ENCODE measurements around the gene MORN1.
"Not testable (repeated sequence)": the region's sequence is repeated elsewhere in the genome, so short reads cannot be mapped to it uniquely, and the experiment has no call there.

Gene MORN1

DNA sequence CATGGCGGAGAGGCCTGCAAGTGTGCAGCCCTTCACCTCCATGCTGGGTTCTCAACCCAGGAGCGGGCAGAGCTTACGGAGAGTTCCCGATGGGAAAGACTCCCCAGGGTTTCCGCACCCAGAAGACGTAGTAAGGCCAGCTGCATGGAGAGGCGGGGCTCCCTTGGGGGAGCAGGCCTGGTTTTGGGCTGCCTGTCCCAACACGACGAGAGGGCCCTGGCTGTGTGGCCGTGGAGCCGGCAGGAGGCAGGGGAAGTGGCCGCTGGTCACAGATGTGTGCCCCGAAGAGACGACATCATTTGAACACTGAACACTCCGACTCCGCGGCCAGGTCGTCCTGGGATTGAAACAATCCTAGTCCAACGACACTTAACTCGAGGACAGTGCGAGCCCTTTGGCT, 57.0 kb downstream of the MORN1 start:
- no peak for DNase-seq (ENCODE audit: low read depth in 1 of 2, low spot score in 1 of 2)
- H3K27me3 ChIP-seq (ENCODE audit: insufficient read depth, poor library complexity, severe bottlenecking), result no peaks in the 10 kb centered on the region
- no peak overlapping the region for H3K27ac ChIP-seq (replicated peaks)
- no peak for TF ChIP-seq SPI1 (IDR thresholded peaks at IDR 0.05; ENCODE audit: borderline replicate concordance, low read depth)
- TF ChIP-seq, protein P1, sequence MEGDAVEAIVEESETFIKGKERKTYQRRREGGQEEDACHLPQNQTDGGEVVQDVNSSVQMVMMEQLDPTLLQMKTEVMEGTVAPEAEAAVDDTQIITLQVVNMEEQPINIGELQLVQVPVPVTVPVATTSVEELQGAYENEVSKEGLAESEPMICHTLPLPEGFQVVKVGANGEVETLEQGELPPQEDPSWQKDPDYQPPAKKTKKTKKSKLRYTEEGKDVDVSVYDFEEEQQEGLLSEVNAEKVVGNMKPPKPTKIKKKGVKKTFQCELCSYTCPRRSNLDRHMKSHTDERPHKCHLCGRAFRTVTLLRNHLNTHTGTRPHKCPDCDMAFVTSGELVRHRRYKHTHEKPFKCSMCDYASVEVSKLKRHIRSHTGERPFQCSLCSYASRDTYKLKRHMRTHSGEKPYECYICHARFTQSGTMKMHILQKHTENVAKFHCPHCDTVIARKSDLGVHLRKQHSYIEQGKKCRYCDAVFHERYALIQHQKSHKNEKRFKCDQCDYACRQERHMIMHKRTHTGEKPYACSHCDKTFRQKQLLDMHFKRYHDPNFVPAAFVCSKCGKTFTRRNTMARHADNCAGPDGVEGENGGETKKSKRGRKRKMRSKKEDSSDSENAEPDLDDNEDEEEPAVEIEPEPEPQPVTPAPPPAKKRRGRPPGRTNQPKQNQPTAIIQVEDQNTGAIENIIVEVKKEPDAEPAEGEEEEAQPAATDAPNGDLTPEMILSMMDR (IDR thresholded peaks at IDR 0.05; ENCODE audit: insufficient read depth, low read length), result no peak
- TF ChIP-seq GABPA (IDR thresholded peaks at IDR 0.05; ENCODE audit: low read depth), result no peak
- TF ChIP-seq, protein P2, sequence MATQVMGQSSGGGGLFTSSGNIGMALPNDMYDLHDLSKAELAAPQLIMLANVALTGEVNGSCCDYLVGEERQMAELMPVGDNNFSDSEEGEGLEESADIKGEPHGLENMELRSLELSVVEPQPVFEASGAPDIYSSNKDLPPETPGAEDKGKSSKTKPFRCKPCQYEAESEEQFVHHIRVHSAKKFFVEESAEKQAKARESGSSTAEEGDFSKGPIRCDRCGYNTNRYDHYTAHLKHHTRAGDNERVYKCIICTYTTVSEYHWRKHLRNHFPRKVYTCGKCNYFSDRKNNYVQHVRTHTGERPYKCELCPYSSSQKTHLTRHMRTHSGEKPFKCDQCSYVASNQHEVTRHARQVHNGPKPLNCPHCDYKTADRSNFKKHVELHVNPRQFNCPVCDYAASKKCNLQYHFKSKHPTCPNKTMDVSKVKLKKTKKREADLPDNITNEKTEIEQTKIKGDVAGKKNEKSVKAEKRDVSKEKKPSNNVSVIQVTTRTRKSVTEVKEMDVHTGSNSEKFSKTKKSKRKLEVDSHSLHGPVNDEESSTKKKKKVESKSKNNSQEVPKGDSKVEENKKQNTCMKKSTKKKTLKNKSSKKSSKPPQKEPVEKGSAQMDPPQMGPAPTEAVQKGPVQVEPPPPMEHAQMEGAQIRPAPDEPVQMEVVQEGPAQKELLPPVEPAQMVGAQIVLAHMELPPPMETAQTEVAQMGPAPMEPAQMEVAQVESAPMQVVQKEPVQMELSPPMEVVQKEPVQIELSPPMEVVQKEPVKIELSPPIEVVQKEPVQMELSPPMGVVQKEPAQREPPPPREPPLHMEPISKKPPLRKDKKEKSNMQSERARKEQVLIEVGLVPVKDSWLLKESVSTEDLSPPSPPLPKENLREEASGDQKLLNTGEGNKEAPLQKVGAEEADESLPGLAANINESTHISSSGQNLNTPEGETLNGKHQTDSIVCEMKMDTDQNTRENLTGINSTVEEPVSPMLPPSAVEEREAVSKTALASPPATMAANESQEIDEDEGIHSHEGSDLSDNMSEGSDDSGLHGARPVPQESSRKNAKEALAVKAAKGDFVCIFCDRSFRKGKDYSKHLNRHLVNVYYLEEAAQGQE (IDR thresholded peaks at IDR 0.05; ENCODE audit: insufficient replicate concordance, low read depth), result no peak
- TF ChIP-seq POLR2AphosphoS5 (IDR thresholded peaks at IDR 0.05; ENCODE audit: low read depth), result no peak
- no peak overlapping the region for H3K4me3 ChIP-seq (replicated peaks; ENCODE audit: insufficient read depth, low read length)

DNA sequence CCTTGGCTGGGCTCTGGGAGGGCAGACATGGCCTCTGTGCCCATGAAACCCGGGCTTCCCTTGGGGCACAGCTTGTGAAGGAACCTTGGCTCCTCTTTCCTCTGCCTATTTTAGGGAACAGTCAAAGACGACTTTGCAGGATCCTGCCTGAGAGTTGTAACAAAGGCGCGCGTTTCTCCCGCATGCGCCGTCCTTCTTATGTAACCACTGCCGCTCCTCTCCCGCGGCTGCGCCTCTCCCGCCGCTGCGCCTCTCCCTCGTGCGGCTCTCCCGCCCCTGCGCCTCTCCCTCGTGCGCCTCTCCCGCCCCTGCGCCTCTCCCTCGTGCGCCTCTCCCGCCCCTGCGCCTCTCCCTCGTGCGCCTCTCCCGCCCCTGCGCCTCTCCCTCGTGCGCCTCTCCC, 59.8 kb downstream of the MORN1 start:
- H3K27ac ChIP-seq (replicated peaks); H3K4me3 ChIP-seq (replicated peaks; ENCODE audit: insufficient read depth, low read length); H3K27me3 ChIP-seq (ENCODE audit: insufficient read depth, poor library complexity, severe bottlenecking); DNase-seq (ENCODE audit: low read depth in 1 of 2, low spot score in 1 of 2): not testable (repeated sequence)

DNA sequence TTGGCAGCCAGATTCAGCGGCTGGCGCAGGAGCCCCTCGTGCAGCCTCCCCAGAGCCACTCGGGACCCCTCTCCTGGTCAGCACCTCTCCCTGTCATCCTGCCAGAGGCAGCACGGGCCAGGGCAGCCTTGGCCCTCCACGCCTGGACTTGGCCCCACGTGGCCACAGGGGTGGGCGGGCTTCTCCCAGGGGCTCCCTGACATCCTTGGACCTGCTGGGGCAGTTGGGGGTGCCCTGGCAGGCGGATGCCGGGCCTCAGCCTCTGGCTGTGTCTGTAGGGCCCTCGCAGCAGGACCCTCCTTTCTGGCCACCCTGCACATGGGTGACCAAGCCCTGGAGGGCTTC, 60.2 kb downstream of the MORN1 start:
- no peaks in the 10 kb centered on the region for H3K27me3 ChIP-seq (ENCODE audit: insufficient read depth, poor library complexity, severe bottlenecking)
- TF ChIP-seq GABPA (IDR thresholded peaks at IDR 0.05; ENCODE audit: low read depth) (no peak), POLR2AphosphoS5 (IDR thresholded peaks at IDR 0.05; ENCODE audit: low read depth) (no peak), SPI1 (IDR thresholded peaks at IDR 0.05; ENCODE audit: borderline replicate concordance, low read depth) (no peak)
- TF ChIP-seq, protein P2 (IDR thresholded peaks at IDR 0.05; ENCODE audit: insufficient replicate concordance, low read depth), result no peak
- TF ChIP-seq, protein P1 (IDR thresholded peaks at IDR 0.05; ENCODE audit: insufficient read depth, low read length), result no peak
- no peak for DNase-seq (ENCODE audit: low read depth in 1 of 2, low spot score in 1 of 2)
- H3K4me3 ChIP-seq (replicated peaks; ENCODE audit: insufficient read depth, low read length), result no peak overlapping the region
- no peak overlapping the region for H3K27ac ChIP-seq (replicated peaks)

DNA sequence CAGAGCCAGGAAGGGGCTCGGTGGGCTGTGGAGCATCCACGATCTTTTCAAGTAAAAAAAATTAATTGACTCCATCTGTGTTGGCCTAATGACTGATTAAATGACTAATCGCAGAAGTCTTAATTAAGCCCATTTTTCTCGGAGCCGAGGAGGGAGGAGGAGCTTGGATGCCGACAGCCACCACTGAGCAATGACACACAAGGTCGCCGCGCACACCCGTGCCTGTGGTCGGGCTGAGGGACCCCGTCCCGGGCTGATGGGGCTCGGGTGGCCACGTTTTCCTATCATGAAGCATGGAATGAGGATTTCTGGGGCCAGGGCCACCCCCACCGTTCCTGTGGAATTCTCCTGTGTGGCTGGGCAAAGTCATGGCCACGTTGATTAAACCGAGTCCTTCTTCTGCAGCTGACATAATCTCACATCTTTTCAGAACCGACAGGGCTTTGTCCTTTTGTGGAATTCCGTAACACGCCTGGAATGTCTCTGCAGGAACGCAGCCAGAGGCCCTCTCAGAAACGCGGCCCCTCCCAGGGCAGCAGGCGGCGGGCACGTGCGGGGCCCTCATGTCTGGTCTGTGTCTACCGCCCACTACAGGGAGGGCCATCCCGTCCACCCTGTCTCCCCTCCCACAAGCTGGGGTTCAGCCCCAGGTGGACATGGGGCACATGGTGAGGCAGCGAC, 60.7 kb downstream of the MORN1 start:
- H3K4me3 ChIP-seq (replicated peaks; ENCODE audit: insufficient read depth, low read length), result no peak overlapping the region
- H3K27ac ChIP-seq (replicated peaks), result no peak overlapping the region
- H3K27me3 ChIP-seq (ENCODE audit: insufficient read depth, poor library complexity, severe bottlenecking), result no peaks in the 10 kb centered on the region
- TF ChIP-seq GABPA (IDR thresholded peaks at IDR 0.05; ENCODE audit: low read depth) (no peak), SPI1 (IDR thresholded peaks at IDR 0.05; ENCODE audit: borderline replicate concordance, low read depth) (no peak), POLR2AphosphoS5 (IDR thresholded peaks at IDR 0.05; ENCODE audit: low read depth) (no peak)
- TF ChIP-seq, protein P1 (IDR thresholded peaks at IDR 0.05; ENCODE audit: insufficient read depth, low read length), result no peak
- TF ChIP-seq, protein P2 (IDR thresholded peaks at IDR 0.05; ENCODE audit: insufficient replicate concordance, low read depth), result no peak
- DNase-seq (ENCODE audit: low read depth in 1 of 2, low spot score in 1 of 2), result no peak

All from HL-60 (cell line).